ENCODE data around the gene MPST. TPM values are rescaled to one million over a fixed set of nuclear protein-coding genes. Genes with fewer than 3 reads are reported as not detected.

The MPST gene
- total RNA-seq, 1 experiment from 2014 or later: 68.6 TPM

DNA sequence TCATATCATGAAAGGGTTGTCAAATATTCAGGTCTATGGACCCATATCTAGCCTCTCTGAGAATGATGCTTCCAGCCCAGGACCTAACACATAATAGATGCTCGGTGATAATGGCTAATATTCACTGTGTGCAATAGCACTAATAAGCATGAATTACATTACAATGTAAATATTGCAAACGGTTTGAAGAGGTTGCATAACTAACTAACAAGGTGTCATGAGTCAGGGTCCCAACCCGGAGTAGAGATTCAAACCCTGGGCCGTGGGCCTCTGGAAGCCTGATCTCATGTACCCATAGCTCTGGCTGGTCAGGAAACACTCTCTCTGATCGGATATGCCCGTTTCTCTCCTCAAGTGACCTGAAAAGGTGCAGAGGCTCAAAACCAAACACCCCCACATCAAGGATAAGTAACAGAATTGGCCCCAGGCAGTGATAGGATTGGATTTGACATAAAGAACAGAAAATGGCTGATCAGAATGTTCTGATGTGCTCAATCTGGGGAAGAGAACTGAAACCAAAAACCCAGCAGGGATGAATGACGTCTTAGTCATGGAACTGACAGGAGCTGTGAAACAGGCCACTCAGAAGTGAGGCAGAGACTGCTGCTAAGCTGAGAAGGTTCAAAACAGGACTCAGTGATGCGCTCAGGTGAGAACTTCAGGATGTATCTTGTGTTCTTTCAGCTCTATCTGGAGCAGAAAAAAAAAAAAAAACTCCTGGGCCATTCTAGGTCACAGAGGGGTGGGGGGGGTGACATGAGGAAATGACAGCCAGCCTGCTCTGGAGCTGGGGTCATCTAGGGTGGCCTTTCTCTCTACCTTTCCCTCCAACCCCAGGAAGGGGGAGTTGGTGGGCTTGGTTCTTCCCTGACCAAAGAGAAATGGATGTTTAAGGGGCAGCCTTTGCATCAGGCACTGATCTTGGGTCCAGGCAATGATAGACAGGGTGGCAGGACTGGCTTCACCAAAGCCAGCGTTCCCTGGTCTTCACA, 25.4 kb downstream of the MPST start:
- H3K79me2 ChIP-seq (ENCODE audit: insufficient read depth, low read length): no peaks in the 10 kb centered on the region
- H2AFZ ChIP-seq (ENCODE audit: low read depth, low read length, poor library complexity, severe bottlenecking): peak overlapping the region; percentile 85
- no peak overlapping the region for H3K9ac ChIP-seq (ENCODE audit: low read length)
- BruUV-seq (replicated peaks): no TSS peak
- TF ChIP-seq, protein P1, sequence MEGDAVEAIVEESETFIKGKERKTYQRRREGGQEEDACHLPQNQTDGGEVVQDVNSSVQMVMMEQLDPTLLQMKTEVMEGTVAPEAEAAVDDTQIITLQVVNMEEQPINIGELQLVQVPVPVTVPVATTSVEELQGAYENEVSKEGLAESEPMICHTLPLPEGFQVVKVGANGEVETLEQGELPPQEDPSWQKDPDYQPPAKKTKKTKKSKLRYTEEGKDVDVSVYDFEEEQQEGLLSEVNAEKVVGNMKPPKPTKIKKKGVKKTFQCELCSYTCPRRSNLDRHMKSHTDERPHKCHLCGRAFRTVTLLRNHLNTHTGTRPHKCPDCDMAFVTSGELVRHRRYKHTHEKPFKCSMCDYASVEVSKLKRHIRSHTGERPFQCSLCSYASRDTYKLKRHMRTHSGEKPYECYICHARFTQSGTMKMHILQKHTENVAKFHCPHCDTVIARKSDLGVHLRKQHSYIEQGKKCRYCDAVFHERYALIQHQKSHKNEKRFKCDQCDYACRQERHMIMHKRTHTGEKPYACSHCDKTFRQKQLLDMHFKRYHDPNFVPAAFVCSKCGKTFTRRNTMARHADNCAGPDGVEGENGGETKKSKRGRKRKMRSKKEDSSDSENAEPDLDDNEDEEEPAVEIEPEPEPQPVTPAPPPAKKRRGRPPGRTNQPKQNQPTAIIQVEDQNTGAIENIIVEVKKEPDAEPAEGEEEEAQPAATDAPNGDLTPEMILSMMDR (IDR thresholded peaks at IDR 0.05 in 2 of 3, conservative IDR thresholded peaks at IDR 0.05 in 1 of 3; ENCODE audit: borderline replicate concordance in 1 of 3, insufficient read depth in 1 of 3, low read depth in 2 of 3, low read length in 2 of 3): no peak
- no peak for TF ChIP-seq CBX3 (IDR thresholded peaks at IDR 0.05; ENCODE audit: low read depth)
- TF ChIP-seq ZFX (IDR thresholded peaks at IDR 0.05): no peak
- no peak for TF ChIP-seq EGR1 (IDR thresholded peaks at IDR 0.05; ENCODE audit: low read depth)
- no peak for TF ChIP-seq YY1 (IDR thresholded peaks at IDR 0.05; ENCODE audit: extremely low read depth, insufficient replicate concordance, low read depth, low read length)
- TF ChIP-seq RAD21 (IDR thresholded peaks at IDR 0.05; ENCODE audit: low read depth): no peak
- TF ChIP-seq, protein P2, sequence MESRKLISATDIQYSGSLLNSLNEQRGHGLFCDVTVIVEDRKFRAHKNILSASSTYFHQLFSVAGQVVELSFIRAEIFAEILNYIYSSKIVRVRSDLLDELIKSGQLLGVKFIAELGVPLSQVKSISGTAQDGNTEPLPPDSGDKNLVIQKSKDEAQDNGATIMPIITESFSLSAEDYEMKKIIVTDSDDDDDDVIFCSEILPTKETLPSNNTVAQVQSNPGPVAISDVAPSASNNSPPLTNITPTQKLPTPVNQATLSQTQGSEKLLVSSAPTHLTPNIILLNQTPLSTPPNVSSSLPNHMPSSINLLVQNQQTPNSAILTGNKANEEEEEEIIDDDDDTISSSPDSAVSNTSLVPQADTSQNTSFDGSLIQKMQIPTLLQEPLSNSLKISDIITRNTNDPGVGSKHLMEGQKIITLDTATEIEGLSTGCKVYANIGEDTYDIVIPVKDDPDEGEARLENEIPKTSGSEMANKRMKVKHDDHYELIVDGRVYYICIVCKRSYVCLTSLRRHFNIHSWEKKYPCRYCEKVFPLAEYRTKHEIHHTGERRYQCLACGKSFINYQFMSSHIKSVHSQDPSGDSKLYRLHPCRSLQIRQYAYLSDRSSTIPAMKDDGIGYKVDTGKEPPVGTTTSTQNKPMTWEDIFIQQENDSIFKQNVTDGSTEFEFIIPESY (IDR thresholded peaks at IDR 0.05; ENCODE audit: extremely low read depth, insufficient replicate concordance, low read length): no peak
- TF ChIP-seq SIN3A (IDR thresholded peaks at IDR 0.05; ENCODE audit: low read depth): no peak
- TF ChIP-seq, protein P3, sequence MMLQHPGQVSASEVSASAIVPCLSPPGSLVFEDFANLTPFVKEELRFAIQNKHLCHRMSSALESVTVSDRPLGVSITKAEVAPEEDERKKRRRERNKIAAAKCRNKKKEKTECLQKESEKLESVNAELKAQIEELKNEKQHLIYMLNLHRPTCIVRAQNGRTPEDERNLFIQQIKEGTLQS (IDR thresholded peaks at IDR 0.05): no peak
- no peak for TF ChIP-seq POLR2A (IDR thresholded peaks at IDR 0.05; ENCODE audit: borderline replicate concordance, extremely low read depth, insufficient read depth, insufficient read length)
- TF ChIP-seq EZH2phosphoT487 (IDR thresholded peaks at IDR 0.05; ENCODE audit: borderline replicate concordance): no peak
- TF ChIP-seq EZH2 (IDR thresholded peaks at IDR 0.05): no peak
- TF ChIP-seq ZNF274 (IDR thresholded peaks at IDR 0.05; ENCODE audit: low read depth, low read length): no peak
- no peak for TF ChIP-seq CEBPB (IDR thresholded peaks at IDR 0.05; ENCODE audit: low read depth)
- no peaks in the 10 kb centered on the region for H3K9me3 ChIP-seq (ENCODE audit: control insufficient read depth in 1 of 2, insufficient read depth in 1 of 2, low read depth in 1 of 2, low read length in 2 of 2)
- no peak overlapping the region for H3K27ac ChIP-seq (ENCODE audit: low read depth, low read length)
- intact Hi-C loops (cut with micrococcal nuclease): loop anchor here (2.0 to 5.0 kb wide), 2 partner anchors 263 to 498 kb away; no protein-coding TSS in a partner anchor
- H3K4me3 ChIP-seq (replicated peaks in 1 of 2; ENCODE audit: low read depth in 1 of 2, low read length in 2 of 2): no peak overlapping the region
- H3K27me3 ChIP-seq (ENCODE audit: insufficient read depth, low read length): no peaks in the 10 kb centered on the region
- no peaks in the 10 kb centered on the region for H3K9me2 ChIP-seq (ENCODE audit: insufficient read depth)
- ATAC-seq (no peak), DNase-seq (ENCODE audit: low read depth, low spot score) (no peak)
- ChIA-PET POLR2A (no interaction called here), RAD21 (ENCODE audit: low non-redundant PET in 1 of 2, low total read pairs in 2 of 2, uncharacterized antibody in 2 of 2, unreplicated experiment in 2 of 2) (interaction anchor here (0.5 to 1.0 kb wide), 2 partner anchors 14 to 51 kb away, joined by 3 read pairs; no protein-coding TSS in a partner anchor), CTCF (interaction anchor here (0.5 to 4.1 kb wide), 10 partner anchors 10 to 1285 kb away, joined by 3 to 33 read pairs (median 5); partner anchors contain the start of gene IFT27)
- H3K4me1 ChIP-seq (ENCODE audit: control insufficient read depth in 1 of 2, insufficient read depth in 2 of 2, low read length in 2 of 2): peaks cover 6 to 35% of the 10 kb centered on the region in 2 experiments; a peak in 3 of 4 replicates
- 0 out of 2 replicates have a peak overlapping the region, but pooled peaks have one; percentile 52 for H3K4me2 ChIP-seq (ENCODE audit: low read length)
- no peaks in the 10 kb centered on the region for H3K36me3 ChIP-seq (ENCODE audit: control insufficient read depth in 1 of 2, insufficient read depth in 2 of 2, low read length in 2 of 2)
- no peaks in the 10 kb centered on the region for H4K20me1 ChIP-seq (ENCODE audit: insufficient read depth)
